Stimulated activated CD4-positive, alpha-beta T cell treated with anti-CD3 and anti-CD28 coated beads, Interleukin-12 subunit alpha, Interleukin-12 subunit beta, amount 100 ng/mL, for 24 hours (primary cell): Measurements from ENCODE around the gene FLNB.

ENCODE experiments used
- DNase-seq, 2 experiments: peaks; one replicate each; pipeline ENCODE4 v3.0.0-alpha.2; 2020; ENCODE audit warnings: low read depth in 2 of 2

The FLNB gene

GRCh38 chr3:58135712-58136543 lies 127.7 kb downstream of the FLNB start:
- no peak for DNase-seq

GRCh38 chr3:58137306-58137705 lies 129.1 kb downstream of the FLNB start:
- no peak for DNase-seq

- no peak for DNase-seq
Measured at GRCh38 chr3:58141766-58142345, 133.6 kb downstream of the FLNB start.

GRCh38 chr3:58143417-58144055 lies 135.3 kb downstream of the FLNB start:
- no peak for DNase-seq

- DNase-seq: no peak
Measured at GRCh38 chr3:58144478-58145325, 136.5 kb downstream of the FLNB start.

GRCh38 chr3:58148049-58148448 lies 139.8 kb downstream of the FLNB start:
- DNase-seq: no peak

- no peak for DNase-seq
Measured at GRCh38 chr3:58150130-58150809, 142.0 kb downstream of the FLNB start.

- DNase-seq: no peak
Measured at GRCh38 chr3:58150810-58151199, 142.6 kb downstream of the FLNB start.

GRCh38 chr3:58151637-58152036 lies 143.4 kb downstream of the FLNB start:
- no peak for DNase-seq

GRCh38 chr3:58152225-58153015 lies 144.2 kb downstream of the FLNB start:
- no peak for DNase-seq

GRCh38 chr3:58153371-58153770 lies 145.1 kb downstream of the FLNB start:
- DNase-seq: no peak

- no peak for DNase-seq
Measured at GRCh38 chr3:58154626-58155449, 146.6 kb downstream of the FLNB start.

GRCh38 chr3:58155838-58156237 lies 147.6 kb downstream of the FLNB start:
- no peak for DNase-seq

- DNase-seq: no peak
Measured at GRCh38 chr3:58157700-58158099, 149.5 kb downstream of the FLNB start.

GRCh38 chr3:58158442-58159153 lies 150.4 kb downstream of the FLNB start:
- DNase-seq: no peak

- DNase-seq: no peak
Measured at GRCh38 chr3:58160399-58160798, 152.2 kb downstream of the FLNB start.

GRCh38 chr3:58161435-58162398 lies 153.5 kb downstream of the FLNB start:
- no peak for DNase-seq

- no peak for DNase-seq
Measured at GRCh38 chr3:58163234-58163633, 155.0 kb downstream of the FLNB start.
